IPS-20b (cell line): ENCODE results near the gene RAP1GAP.
"Not testable (repeated sequence)": the region's sequence is repeated elsewhere in the genome, so short reads cannot be mapped to it uniquely, and the experiment has no call there.

Experiments used
- H3K27ac ChIP-seq: one replicate; pipeline ENCODE4 v1.5.1; 2013; ENCODE audit warnings: low read length
- H3K27me3 ChIP-seq: 2 replicates; pipeline ENCODE4 v1.6.1; 2013; ENCODE audit warnings: mild to moderate bottlenecking, low read length, inconsistent platforms; ENCODE audit not compliant: insufficient read depth
- H3K36me3 ChIP-seq: 2 replicates; pipeline ENCODE4 v1.6.1; 2013; ENCODE audit warnings: low read depth, mild to moderate bottlenecking, inconsistent platforms, low read length, moderate library complexity; ENCODE audit not compliant: insufficient read depth
- H3K4me1 ChIP-seq: 2 replicates; pipeline ENCODE4 v1.6.1; 2013; ENCODE audit warnings: mild to moderate bottlenecking, control low read depth, inconsistent platforms, low read length, moderate library complexity; ENCODE audit not compliant: insufficient read depth
- H3K4me3 ChIP-seq: 2 replicates; pipeline ENCODE4 v1.5.1; 2013; ENCODE audit warnings: mild to moderate bottlenecking, low read length, inconsistent platforms
- H3K9ac ChIP-seq: 2 replicates; pipeline ENCODE4 v1.6.1; 2013; ENCODE audit warnings: low read depth, mild to moderate bottlenecking, inconsistent platforms, low read length, moderate library complexity
- H3K9me3 ChIP-seq: 2 replicates; pipeline ENCODE4 v1.6.1; 2013; ENCODE audit warnings: mild to moderate bottlenecking, low read depth, low read length, inconsistent platforms; ENCODE audit not compliant: insufficient read depth

RAP1GAP gene

DNA sequence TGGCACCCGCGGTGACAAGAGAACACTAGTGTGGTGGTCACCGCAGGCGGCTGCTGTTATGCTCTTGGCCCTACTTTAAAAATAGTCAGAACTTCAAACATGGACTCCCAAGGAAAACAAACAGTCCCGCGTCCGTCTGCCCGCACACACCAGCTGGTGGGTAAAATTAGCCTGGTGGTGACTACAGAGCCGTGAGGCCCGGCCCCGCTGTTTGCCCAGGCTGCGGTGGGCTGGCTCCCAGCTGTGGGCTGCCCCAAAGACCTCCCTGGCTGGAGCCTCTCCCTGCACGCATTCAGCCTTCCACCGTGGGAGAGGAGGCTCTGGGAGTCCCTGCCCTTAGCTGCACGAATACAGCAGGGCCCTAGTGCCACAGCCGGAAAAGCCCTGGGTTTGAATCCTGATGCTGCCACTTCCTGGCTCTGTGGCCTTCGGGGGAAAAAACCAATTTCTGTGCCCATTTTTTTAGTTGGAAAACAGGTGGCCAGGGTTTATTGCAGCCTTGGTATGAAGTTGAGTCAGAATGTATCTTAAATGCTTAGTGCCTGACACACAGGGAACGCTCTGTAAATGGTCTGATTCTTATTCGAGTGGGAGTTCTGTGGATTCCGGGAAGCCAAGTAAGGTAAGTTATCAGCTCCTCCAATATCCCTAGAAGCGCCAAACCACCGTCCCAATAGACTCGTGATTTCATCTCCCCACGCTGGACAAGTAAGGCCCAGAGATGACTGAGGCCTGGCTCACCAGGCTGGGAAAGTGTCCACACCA lies 101.7 kb downstream of the RAP1GAP start:
- no peaks in the 10 kb centered on the region for H3K9me3 ChIP-seq
- no peak overlapping the region for H3K9ac ChIP-seq
- H3K27ac ChIP-seq: no peak overlapping the region
- H3K27me3 ChIP-seq: no peaks in the 10 kb centered on the region
- no peak overlapping the region for H3K4me3 ChIP-seq
- peaks cover 34% of the 10 kb centered on the region for H3K36me3 ChIP-seq
- H3K4me1 ChIP-seq: no peaks in the 10 kb centered on the region

DNA sequence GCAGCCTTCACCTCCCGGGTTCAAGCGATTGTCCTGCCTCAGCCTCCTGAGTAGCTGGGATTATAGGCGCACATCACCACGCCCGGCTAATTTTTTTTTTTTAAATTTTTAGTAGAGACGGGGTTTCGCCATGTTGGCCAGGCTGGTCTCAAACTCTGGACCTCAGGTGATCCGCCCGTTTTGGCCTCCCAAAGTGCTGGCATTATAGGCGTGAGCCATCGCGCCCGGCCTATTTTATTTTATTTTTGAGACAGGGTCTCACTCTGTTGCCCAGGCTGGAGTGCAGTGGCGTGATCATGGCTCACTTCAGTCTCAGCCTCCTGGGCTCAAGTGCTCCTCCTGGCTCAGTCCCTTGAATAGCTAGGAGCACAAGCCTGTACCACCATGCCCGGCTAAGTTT lies 102.8 kb downstream of the RAP1GAP start:
- H3K27me3 ChIP-seq, H3K9me3 ChIP-seq, H3K9ac ChIP-seq, H3K4me1 ChIP-seq, H3K27ac ChIP-seq, H3K4me3 ChIP-seq: not testable (repeated sequence)
- peaks cover 34% of the 10 kb centered on the region for H3K36me3 ChIP-seq

DNA sequence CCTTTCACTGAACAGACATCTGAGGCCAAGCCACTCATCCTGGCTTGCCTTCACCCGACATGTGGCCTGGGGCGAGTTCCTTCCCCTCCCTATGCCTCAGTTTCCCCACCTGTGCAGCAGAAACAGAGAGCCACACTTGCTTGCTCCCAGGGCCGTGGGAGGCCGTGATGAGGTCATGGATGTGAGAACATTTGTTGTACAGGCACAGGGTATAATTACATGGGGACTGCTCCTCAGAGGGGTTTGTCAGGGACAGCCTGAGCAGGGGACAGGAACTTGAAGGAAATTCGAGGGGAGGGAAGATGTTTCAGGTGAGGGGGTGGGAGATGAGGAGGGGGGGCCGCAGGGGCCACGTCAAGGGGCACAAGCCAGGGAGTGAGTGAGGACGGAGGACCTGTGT lies 103.9 kb downstream of the RAP1GAP start:
- Histone ChIP-seq H3K4me3 (no peak overlapping the region), H3K36me3 (peaks cover 30% of the 10 kb centered on the region), H3K9ac (no peak overlapping the region), H3K27ac (no peak overlapping the region), H3K4me1 (no peaks in the 10 kb centered on the region), H3K9me3 (no peaks in the 10 kb centered on the region), H3K27me3 (no peaks in the 10 kb centered on the region)

DNA sequence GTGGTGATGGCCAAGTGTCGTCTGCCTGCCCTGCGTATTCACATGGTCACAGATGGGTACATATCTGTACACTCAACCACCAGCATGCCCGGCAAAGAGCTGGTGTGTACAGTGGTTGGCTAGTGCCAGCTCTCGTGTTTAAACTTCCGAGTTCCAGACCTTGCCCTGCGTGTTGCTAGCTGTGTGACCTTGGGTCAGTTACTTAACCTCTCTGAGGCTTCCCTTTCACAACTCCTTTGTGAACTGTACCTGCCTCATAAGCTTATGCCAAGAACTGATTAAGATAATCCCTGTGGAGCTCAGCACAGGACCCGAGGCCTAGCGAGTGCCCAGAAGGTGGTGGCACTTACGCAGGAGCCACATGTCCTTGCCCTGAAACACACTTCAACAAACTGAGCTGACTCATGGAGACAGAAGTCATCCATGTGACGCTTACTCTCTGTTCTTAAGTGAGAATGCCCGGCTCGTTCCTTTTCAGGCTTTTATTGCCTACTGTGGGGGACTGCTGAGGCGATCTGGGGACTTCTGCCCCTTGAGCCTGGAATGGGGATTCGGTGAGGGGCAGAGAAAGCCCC lies 104.5 kb downstream of the RAP1GAP start:
- H3K9me3 ChIP-seq: no peaks in the 10 kb centered on the region
- H3K27ac ChIP-seq: no peak overlapping the region
- H3K4me3 ChIP-seq: no peak overlapping the region
- H3K27me3 ChIP-seq: no peaks in the 10 kb centered on the region
- H3K36me3 ChIP-seq: peaks cover 30% of the 10 kb centered on the region
- H3K4me1 ChIP-seq: no peaks in the 10 kb centered on the region
- no peak overlapping the region for H3K9ac ChIP-seq

DNA sequence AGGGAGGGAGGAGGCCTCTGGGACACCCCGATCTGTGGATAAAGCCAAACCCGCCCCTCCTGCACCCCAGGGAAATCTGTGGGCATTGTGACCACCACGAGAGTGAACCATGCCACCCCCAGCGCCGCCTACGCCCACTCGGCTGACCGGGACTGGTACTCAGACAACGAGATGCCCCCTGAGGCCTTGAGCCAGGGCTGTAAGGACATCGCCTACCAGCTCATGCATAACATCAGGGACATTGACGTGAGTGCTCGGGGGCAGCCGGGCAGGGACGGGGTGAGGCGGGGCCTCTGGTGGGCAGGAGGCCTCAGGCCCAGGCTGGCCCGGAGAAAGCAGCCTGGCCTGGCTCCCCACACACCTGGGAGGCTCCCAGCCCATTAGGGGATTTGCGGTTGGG lies 105.2 kb downstream of the RAP1GAP start:
- no peak overlapping the region for H3K4me3 ChIP-seq
- H3K27me3 ChIP-seq: no peaks in the 10 kb centered on the region
- H3K36me3 ChIP-seq: peaks cover 30% of the 10 kb centered on the region
- no peak overlapping the region for H3K9ac ChIP-seq
- no peaks in the 10 kb centered on the region for H3K4me1 ChIP-seq
- H3K27ac ChIP-seq: no peak overlapping the region
- no peaks in the 10 kb centered on the region for H3K9me3 ChIP-seq

DNA sequence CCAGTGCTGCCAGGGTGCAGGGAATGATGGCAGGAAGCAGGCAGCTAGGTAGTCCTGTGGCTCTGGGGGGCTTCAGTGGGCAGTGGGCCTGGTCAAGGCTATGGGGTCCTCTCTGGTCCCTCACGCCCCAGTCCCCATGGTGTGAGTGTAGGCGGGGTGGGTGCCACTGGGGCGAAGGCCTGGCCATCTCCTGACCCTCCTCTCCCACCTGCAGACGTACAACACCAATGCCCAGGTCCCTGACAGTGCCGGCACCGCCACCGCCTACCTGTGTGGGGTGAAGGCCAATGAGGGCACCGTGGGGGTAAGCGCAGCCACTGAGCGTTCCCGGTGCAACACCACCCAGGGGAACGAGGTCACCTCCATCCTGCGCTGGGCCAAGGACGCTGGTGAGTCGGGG lies 106.3 kb downstream of the RAP1GAP start:
- H3K36me3 ChIP-seq: peaks cover 31% of the 10 kb centered on the region
- no peak overlapping the region for H3K4me3 ChIP-seq
- H3K9me3 ChIP-seq: no peaks in the 10 kb centered on the region
- H3K27ac ChIP-seq: no peak overlapping the region
- H3K27me3 ChIP-seq: no peaks in the 10 kb centered on the region
- no peak overlapping the region for H3K9ac ChIP-seq
- H3K4me1 ChIP-seq: no peaks in the 10 kb centered on the region

DNA sequence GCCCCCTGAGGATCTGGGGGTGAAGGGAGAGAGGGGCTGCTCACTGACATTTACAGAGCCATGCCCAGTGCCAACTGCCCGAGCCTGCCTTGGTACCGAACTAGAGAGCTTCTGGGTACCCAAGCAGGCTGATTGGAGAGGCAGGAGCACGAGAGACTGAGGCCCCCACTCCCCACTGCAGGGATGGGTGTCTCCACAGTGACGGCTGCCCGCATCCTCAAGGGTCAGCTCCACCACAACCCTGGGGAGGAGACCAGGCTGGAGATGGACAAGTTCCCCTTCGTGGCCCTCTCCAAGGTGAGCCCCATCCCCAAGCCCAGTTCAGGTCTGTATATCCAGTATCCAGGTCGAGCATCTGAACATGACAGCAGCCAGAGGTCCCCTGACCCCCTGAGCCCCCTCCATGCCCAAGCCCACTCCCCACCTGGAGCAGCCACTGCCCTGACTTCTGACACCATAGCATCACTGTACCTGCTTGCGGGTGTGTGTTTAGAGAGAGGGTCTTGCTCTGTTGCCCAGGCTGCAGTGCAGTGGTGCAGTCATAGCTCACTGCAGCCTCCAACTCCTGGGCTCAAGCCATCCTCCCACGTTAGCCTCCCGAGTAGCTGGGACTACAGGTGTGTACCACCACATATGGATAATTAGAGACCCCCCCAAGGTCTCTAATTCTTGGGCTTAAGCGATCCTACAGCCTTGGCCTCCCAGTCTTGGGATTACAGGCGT lies 108.1 kb downstream of the RAP1GAP start:
- Histone ChIP-seq H3K27ac (no peak overlapping the region), H3K36me3 (peaks cover 43% of the 10 kb centered on the region; the same call in 1 of the 2 replicates), H3K27me3 (no peaks in the 10 kb centered on the region), H3K9ac (no peak overlapping the region), H3K9me3 (no peaks in the 10 kb centered on the region), H3K4me3 (no peak overlapping the region), H3K4me1 (no peaks in the 10 kb centered on the region)

DNA sequence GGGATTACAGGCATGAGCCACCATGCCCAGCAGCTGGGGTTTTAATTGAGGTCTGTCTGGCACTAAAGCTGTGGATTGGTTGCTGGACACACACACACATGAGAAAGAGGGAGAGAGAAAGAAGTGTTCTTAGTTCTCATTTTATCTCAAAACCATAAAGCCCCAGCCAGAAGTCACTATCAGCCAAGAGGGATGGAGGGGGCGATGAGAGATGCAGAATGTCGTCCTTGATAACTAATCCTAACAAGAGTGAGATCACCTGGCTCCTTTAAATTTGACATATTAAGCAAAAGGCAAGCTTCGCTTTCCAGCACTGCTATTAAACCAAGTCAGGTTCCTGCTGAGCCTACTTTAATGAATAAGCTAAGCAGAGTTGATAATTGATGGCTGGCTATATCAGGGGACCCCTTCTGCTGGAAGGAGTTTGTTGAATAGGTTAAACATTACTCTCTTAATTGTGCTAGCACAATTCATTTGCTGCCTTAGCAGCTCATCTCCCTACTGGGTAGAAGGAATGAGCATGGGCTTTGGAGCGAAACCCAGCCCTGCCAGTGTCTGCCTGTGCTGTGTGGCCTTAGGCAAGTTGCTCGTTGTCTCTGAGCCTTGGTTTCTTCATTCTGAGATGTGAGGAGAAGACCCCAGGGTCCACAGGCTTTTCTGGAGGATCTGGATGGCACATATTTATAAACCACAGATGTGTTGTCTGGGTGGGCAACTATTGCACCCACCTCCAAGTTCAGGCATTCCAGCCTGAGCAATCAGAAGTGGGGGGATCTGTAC lies 109.2 kb downstream of the RAP1GAP start:
- Histone ChIP-seq H3K4me3 (no peak overlapping the region), H3K36me3 (peaks cover 37% of the 10 kb centered on the region; the same call in 1 of the 2 replicates), H3K27me3 (no peaks in the 10 kb centered on the region), H3K9me3 (no peaks in the 10 kb centered on the region), H3K9ac (no peak overlapping the region), H3K4me1 (no peaks in the 10 kb centered on the region), H3K27ac (no peak overlapping the region)

DNA sequence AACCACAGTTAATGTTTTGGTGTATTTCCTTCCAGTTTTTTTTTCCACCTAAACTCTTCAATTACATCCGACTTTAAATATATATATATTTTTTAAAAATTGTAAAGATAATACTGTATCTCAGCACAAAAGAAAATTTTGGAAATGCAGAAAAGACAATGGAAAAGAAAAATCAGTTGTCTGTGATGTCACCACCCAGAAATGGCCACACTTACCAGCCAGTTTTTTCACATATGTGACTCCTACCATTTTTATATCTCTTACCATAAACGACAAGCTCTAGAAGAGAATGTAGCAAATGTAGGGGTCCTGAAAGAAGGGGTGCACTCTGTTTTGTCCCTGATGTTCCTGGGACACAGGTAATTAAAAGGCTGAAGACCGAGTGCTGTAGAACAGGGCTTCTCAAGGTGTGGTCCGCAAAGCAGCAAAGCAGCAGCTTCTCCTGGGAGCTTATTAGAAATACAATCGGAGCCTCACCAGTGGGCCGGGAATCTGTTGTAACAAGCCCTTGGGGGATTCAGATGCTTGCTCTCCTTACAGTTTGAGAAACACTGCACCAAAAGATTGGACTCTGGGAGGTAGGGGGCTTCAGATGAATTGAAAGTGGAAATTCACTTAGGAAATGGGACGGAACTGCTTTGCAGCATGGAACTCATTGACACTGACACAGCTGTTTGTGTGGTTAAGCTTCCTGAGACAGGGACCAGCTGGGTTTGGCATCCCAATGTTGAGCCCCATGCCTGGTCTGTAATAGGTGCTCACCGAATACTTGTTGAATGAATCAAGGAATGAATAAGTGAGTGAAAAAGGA lies 115.8 kb downstream of the RAP1GAP start:
- Histone ChIP-seq H3K4me3 (peak overlapping the region; percentile 43; the same call in 1 of the 2 replicates), H3K36me3 (peaks cover 21% of the 10 kb centered on the region; the same call in 1 of the 2 replicates), H3K9me3 (no peaks in the 10 kb centered on the region), H3K27ac (no peak overlapping the region), H3K4me1 (peaks cover 17% of the 10 kb centered on the region), H3K9ac (peak overlapping the region; percentile 33; the same call in 1 of the 2 replicates), H3K27me3 (no peaks in the 10 kb centered on the region)

DNA sequence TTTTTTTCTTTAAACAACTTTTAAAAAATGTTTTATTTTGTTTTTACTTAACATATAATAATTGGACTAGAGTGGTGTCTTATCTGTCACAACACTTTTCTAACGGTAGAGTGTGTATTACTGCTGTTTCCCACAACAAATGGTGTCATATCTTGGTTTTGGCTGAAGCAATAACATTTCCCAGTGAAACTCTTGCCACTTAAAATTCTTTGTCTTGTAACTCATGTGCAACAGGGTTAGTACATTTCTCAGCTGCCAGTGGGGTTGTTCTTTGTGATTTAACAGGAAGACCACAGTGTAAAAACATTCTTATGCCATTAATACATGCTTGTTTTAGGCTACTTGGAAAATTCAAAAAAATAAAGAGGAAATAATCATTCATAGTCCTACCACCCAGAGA lies 116.4 kb downstream of the RAP1GAP start:
- H3K36me3 ChIP-seq: peaks cover 16% of the 10 kb centered on the region; the same call in 1 of the 2 replicates
- H3K27me3 ChIP-seq: no peaks in the 10 kb centered on the region
- H3K27ac ChIP-seq: no peak overlapping the region
- no peaks in the 10 kb centered on the region for H3K9me3 ChIP-seq
- no peak overlapping the region for H3K4me3 ChIP-seq
- no peak overlapping the region for H3K9ac ChIP-seq
- H3K4me1 ChIP-seq: peaks cover 18% of the 10 kb centered on the region
